ENCODE results near the gene OLFML1. TPM values are rescaled to one million over a fixed set of nuclear protein-coding genes. Genes with fewer than 3 reads are reported as not detected.

Gene OLFML1
- total RNA-seq, 1 donor from 2014 or later = not detected

GRCh38 chr11:7506243-7506642 is 20.9 kb downstream of the OLFML1 start:
- TF ChIP-seq CTCF (conservative IDR thresholded peaks at IDR 0.05; ENCODE audit: low read depth, low read length) = no peak
- H3K4me3 ChIP-seq (ENCODE audit: low read depth, low read length) = no peak overlapping the region
- no peak for DNase-seq (ENCODE audit: low read depth)

- no peak for TF ChIP-seq CTCF (conservative IDR thresholded peaks at IDR 0.05; ENCODE audit: low read depth, low read length)
- no peak for DNase-seq (ENCODE audit: low read depth)
- no peak overlapping the region for H3K4me3 ChIP-seq (ENCODE audit: low read depth, low read length)
These were observed 22.8 kb downstream of the OLFML1 start for GRCh38 chr11:7508087-7508486.

GRCh38 chr11:7509966-7510365 is 24.7 kb downstream of the OLFML1 start:
- no peak overlapping the region for H3K4me3 ChIP-seq (ENCODE audit: low read depth, low read length)
- no peak for TF ChIP-seq CTCF (conservative IDR thresholded peaks at IDR 0.05; ENCODE audit: low read depth, low read length)
- no peak for DNase-seq (ENCODE audit: low read depth)

GRCh38 chr11:7511401-7511800 is 26.1 kb downstream of the OLFML1 start:
- H3K4me3 ChIP-seq (ENCODE audit: low read depth, low read length) = no peak overlapping the region
- DNase-seq (ENCODE audit: low read depth) = no peak
- no peak for TF ChIP-seq CTCF (conservative IDR thresholded peaks at IDR 0.05; ENCODE audit: low read depth, low read length)

- TF ChIP-seq CTCF (conservative IDR thresholded peaks at IDR 0.05; ENCODE audit: low read depth, low read length) = no peak
- peak overlapping the region; percentile 88 for H3K4me3 ChIP-seq (ENCODE audit: low read depth, low read length)
- no peak for DNase-seq (ENCODE audit: low read depth)
These were observed 27.4 kb downstream of the OLFML1 start for GRCh38 chr11:7512525-7513233.

- H3K4me3 ChIP-seq (ENCODE audit: low read depth, low read length) = peak within 1 kb of the TSS; percentile 88
- DNase-seq (ENCODE audit: low read depth) = peak; percentile 27
These were observed 28.2 kb downstream of the OLFML1 start, which contains the start of gene PPFIBP2 for GRCh38 chr11:7513234-7514098. Gene PPFIBP2, plus strand, starts transcription at chr11:7513999. Its CDS starts 35,477 bp downstream, at chr11:7549476.

More at GRCh38 chr11:7513234-7514098, 28.2 kb downstream of the OLFML1 start, which contains the start of gene PPFIBP2:
- TF ChIP-seq CTCF (conservative IDR thresholded peaks at IDR 0.05; ENCODE audit: low read depth, low read length) = peak; percentile 82
